Measurements from ENCODE around the gene DCC.

DNA sequence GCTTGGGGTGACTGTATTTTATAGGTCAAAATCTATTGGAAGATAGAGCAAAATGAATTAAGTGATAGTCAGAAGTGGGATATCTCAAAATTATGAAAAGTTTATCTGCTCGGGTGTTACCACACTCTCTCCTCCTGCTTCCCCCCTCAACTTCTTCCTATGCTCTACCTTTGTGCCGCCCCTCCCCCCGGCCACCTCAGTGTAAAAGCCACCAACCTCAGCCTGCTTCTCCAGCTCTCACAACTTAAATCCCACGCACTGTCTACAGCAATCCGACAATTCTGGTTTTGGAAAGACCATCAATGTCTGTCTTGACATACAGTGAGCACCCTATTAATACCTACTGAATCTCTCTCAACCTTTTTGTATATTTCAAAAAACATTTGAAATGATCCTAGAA, 164.6 kb downstream of the DCC start:
- TF ChIP-seq, protein P1, sequence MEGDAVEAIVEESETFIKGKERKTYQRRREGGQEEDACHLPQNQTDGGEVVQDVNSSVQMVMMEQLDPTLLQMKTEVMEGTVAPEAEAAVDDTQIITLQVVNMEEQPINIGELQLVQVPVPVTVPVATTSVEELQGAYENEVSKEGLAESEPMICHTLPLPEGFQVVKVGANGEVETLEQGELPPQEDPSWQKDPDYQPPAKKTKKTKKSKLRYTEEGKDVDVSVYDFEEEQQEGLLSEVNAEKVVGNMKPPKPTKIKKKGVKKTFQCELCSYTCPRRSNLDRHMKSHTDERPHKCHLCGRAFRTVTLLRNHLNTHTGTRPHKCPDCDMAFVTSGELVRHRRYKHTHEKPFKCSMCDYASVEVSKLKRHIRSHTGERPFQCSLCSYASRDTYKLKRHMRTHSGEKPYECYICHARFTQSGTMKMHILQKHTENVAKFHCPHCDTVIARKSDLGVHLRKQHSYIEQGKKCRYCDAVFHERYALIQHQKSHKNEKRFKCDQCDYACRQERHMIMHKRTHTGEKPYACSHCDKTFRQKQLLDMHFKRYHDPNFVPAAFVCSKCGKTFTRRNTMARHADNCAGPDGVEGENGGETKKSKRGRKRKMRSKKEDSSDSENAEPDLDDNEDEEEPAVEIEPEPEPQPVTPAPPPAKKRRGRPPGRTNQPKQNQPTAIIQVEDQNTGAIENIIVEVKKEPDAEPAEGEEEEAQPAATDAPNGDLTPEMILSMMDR (IDR thresholded peaks at IDR 0.05), result no peak
- TF ChIP-seq NRF1 (IDR thresholded peaks at IDR 0.05; ENCODE audit: low read depth, low read length) (no peak), POLR2AphosphoS5 (IDR thresholded peaks at IDR 0.05; ENCODE audit: low read depth, low read length) (no peak), YY1 (IDR thresholded peaks at IDR 0.05; ENCODE audit: low read depth) (no peak)
- TF ChIP-seq, protein P2, sequence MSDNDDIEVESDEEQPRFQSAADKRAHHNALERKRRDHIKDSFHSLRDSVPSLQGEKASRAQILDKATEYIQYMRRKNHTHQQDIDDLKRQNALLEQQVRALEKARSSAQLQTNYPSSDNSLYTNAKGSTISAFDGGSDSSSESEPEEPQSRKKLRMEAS (IDR thresholded peaks at IDR 0.05; ENCODE audit: low read depth), result no peak
